ENCODE results near the gene ETS2. TPM values are rescaled to one million over a fixed set of nuclear protein-coding genes. Genes with fewer than 3 reads are reported as not detected.
A peak's percentile ranks its signal among the peaks of the same experiment; 100 is the strongest.

The ETS2 gene
- total RNA-seq, 1 donor from 2014 or later: 18.2 TPM

DNA sequence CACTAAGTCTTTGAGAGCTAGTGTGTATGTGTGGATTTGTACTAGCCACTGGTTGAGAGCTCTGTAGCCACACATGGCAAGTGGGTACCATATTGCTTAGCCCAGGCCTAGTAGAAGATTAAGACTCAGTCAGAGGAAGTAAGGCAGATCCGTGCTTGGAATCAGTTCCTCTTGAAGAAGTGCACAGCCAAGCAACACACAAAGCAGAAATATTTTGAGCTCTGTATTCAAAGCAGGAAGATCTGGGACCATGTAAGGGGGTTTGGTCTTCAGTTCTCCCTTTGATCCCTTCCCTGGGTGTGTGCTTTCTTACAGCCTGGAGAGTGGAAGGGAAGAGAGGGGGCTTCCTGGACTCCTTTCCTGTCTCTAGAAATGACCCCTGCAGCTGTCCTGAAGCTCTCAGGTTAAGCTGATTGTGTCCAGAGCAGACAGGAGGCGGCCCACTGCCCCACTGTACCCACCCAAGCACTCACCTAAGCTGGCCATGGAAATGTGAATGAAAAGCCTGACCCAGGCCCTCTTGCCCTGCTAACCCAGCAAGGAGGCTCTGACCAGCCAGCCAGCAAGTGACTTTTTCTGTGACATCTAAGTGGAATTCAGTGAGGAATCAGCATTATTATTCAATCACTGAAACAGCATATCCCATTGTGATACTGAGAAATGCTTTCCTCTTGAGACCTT is 3.6 kb downstream of the ETS2 start:
- no peak overlapping the region for H3K4me3 Mint-ChIP-seq (ENCODE audit: unreplicated experiment)
- TF ChIP-seq, protein P1, sequence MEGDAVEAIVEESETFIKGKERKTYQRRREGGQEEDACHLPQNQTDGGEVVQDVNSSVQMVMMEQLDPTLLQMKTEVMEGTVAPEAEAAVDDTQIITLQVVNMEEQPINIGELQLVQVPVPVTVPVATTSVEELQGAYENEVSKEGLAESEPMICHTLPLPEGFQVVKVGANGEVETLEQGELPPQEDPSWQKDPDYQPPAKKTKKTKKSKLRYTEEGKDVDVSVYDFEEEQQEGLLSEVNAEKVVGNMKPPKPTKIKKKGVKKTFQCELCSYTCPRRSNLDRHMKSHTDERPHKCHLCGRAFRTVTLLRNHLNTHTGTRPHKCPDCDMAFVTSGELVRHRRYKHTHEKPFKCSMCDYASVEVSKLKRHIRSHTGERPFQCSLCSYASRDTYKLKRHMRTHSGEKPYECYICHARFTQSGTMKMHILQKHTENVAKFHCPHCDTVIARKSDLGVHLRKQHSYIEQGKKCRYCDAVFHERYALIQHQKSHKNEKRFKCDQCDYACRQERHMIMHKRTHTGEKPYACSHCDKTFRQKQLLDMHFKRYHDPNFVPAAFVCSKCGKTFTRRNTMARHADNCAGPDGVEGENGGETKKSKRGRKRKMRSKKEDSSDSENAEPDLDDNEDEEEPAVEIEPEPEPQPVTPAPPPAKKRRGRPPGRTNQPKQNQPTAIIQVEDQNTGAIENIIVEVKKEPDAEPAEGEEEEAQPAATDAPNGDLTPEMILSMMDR (IDR thresholded peaks at IDR 0.05): no peak
- DNase-seq (ENCODE audit: extremely low spot score, unreplicated experiment): peak; percentile 42
- peaks cover 29% of the 10 kb centered on the region for H3K36me3 Mint-ChIP-seq (ENCODE audit: unreplicated experiment)
- peaks cover 44% of the 10 kb centered on the region for H3K4me1 Mint-ChIP-seq (ENCODE audit: unreplicated experiment)
- H3K9me3 Mint-ChIP-seq (ENCODE audit: unreplicated experiment): no peaks in the 10 kb centered on the region
- H3K27ac Mint-ChIP-seq (ENCODE audit: unreplicated experiment): no peak overlapping the region
- H3K27me3 Mint-ChIP-seq (ENCODE audit: unreplicated experiment): no peaks in the 10 kb centered on the region

DNA sequence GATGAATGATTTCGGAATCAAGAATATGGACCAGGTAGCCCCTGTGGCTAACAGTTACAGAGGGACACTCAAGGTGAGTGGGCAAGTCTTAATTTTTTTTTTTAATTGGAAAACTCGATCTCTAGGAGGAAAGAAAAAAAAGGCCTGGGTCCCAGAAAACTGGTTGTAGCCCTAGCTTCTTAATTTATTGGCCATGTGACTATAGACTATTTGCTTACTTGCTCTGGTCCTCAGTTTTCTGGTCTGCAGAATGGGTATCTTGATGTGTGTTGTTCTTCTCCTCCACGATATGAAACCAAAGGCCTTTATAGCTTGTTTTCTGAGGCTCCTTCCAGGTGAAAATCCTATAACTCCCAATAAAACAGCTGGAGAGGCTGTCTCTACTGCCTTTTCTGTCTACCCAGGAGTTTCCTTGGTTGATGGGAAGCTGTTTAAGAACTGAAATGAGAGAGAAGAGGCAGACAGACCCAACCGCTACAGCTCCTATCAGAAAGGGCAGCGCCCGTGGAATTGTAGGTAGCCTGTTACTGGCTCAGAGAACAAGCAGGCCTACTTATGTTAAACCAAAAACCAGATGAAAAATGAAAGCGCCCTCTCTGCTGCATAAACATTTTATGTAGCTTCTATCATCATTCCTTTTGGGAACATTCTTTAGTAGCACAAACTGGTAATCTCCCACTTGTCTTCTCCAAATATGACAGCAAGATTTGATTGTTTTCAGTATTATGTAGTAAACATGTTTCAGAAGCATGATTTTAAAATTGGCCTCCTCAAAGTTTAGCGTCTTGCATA is 4.5 kb downstream of the ETS2 start:
- TF ChIP-seq, protein P1 (IDR thresholded peaks at IDR 0.05): no peak
- Mint-ChIP-seq H3K27ac (ENCODE audit: unreplicated experiment) (peak overlapping the region; percentile 10), H3K4me1 (ENCODE audit: unreplicated experiment) (peaks cover 37% of the 10 kb centered on the region), H3K27me3 (ENCODE audit: unreplicated experiment) (no peaks in the 10 kb centered on the region), H3K4me3 (ENCODE audit: unreplicated experiment) (no peak overlapping the region), H3K9me3 (ENCODE audit: unreplicated experiment) (no peaks in the 10 kb centered on the region), H3K36me3 (ENCODE audit: unreplicated experiment) (peaks cover 38% of the 10 kb centered on the region)
- peak; percentile 66 for DNase-seq (ENCODE audit: extremely low spot score, unreplicated experiment)

DNA sequence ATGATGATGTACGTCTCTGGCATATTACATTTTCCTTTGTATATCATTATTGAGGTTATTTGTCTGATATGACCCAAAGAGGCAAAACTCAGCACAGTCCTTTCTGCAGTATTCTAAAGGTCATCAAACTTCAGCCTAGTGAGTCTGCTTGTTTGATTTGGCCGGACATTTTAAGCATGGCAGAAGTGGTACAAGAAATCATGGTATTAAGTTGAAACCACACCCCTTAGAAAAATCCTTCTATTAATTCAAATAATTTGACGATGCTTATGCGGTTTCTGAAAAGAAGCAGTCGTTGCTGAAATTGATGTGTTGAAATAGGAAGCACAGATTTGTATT is 5.1 kb downstream of the ETS2 start:
- peaks cover 41% of the 10 kb centered on the region for H3K36me3 Mint-ChIP-seq (ENCODE audit: unreplicated experiment)
- TF ChIP-seq, protein P1 (IDR thresholded peaks at IDR 0.05): no peak
- no peak overlapping the region for H3K4me3 Mint-ChIP-seq (ENCODE audit: unreplicated experiment)
- H3K27ac Mint-ChIP-seq (ENCODE audit: unreplicated experiment): peak overlapping the region; percentile 27
- H3K27me3 Mint-ChIP-seq (ENCODE audit: unreplicated experiment): no peaks in the 10 kb centered on the region
- no peaks in the 10 kb centered on the region for H3K9me3 Mint-ChIP-seq (ENCODE audit: unreplicated experiment)
- H3K4me1 Mint-ChIP-seq (ENCODE audit: unreplicated experiment): peaks cover 37% of the 10 kb centered on the region
- no peak for DNase-seq (ENCODE audit: extremely low spot score, unreplicated experiment)

DNA sequence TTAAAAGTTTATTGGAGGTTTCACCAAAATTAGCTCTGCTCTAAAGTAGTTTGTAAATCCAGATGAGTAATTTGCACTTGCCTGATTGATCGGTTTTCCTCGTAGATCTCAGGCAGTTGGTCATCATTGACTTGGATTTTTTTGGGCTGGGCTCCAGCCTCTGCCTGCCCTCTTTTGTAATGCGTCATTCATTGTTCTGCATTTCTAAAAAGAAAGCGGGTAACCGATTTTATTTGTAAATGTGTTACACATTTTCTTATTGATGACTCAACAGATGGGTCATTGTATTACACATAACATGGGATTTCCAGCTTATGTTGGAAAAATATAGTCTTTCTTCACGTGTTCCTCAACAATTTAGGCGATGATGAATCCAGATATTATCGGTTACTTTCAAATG is 5.5 kb downstream of the ETS2 start:
- Mint-ChIP-seq H3K27ac (ENCODE audit: unreplicated experiment) (peak overlapping the region; percentile 27), H3K27me3 (ENCODE audit: unreplicated experiment) (no peaks in the 10 kb centered on the region), H3K4me1 (ENCODE audit: unreplicated experiment) (peaks cover 37% of the 10 kb centered on the region), H3K9me3 (ENCODE audit: unreplicated experiment) (no peaks in the 10 kb centered on the region), H3K36me3 (ENCODE audit: unreplicated experiment) (peaks cover 43% of the 10 kb centered on the region), H3K4me3 (ENCODE audit: unreplicated experiment) (no peak overlapping the region)
- TF ChIP-seq, protein P1 (IDR thresholded peaks at IDR 0.05): no peak
- peak; percentile 8 for DNase-seq (ENCODE audit: extremely low spot score, unreplicated experiment)

DNA sequence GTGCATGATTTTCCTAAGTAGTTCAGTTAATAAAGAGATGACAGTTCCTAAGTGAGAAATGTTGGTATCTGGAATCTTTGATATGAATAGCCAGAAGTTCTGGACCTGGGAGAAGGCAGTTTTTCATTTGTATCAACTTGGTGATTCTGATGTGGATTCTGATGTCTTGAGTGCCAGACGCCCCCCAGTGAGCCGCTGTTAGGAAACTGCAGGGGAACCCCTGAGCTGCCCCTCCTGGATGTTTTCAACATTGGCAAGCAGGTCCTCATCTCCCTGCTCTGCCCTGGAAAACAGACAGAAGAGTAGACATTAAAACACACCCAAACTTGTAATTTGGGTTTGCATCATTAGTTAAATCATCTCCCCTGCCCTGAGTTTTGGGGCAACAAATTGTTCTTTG is 7.4 kb downstream of the ETS2 start:
- Mint-ChIP-seq H3K36me3 (ENCODE audit: unreplicated experiment) (peaks cover 61% of the 10 kb centered on the region), H3K27ac (ENCODE audit: unreplicated experiment) (no peak overlapping the region), H3K9me3 (ENCODE audit: unreplicated experiment) (no peaks in the 10 kb centered on the region), H3K4me1 (ENCODE audit: unreplicated experiment) (peaks cover 28% of the 10 kb centered on the region), H3K27me3 (ENCODE audit: unreplicated experiment) (no peaks in the 10 kb centered on the region), H3K4me3 (ENCODE audit: unreplicated experiment) (no peak overlapping the region)
- TF ChIP-seq, protein P1 (IDR thresholded peaks at IDR 0.05): no peak
- peak; percentile 32 for DNase-seq (ENCODE audit: extremely low spot score, unreplicated experiment)
